Karpas-422 (cell line): Measurements from ENCODE around the gene STXBP2. TPM values are rescaled to one million over a fixed set of nuclear protein-coding genes. Genes with fewer than 3 reads are reported as not detected.

Experiments used
- DNase-seq: peaks from one replicate; pipeline ENCODE4 v3.0.0-alpha.2; 2015
- H2AFZ ChIP-seq: fragments of 200-600 bp; sonication (generic); 2 replicates; pipeline ENCODE4 v1.6.1; 2014; ENCODE audit warnings: antibody characterized with exemption, low read length, mixed read lengths
- H3K27ac ChIP-seq: fragments of 200-600 bp; sonication (generic); 2 replicates; pipeline ENCODE4 v1.5.1; 2014; ENCODE audit warnings: mild to moderate bottlenecking, low read length, moderate library complexity
- H3K27me3 ChIP-seq: fragments of 200-600 bp; sonication (generic); 2 replicates; pipeline ENCODE4 v1.6.1; 2014; ENCODE audit warnings: low read length, mixed read lengths
- H3K36me3 ChIP-seq: fragments of 200-600 bp; sonication (generic); 2 replicates; pipeline ENCODE4 v1.6.1; 2014; ENCODE audit warnings: low read length, mixed read lengths; ENCODE audit not compliant: insufficient read depth
- H3K4me1 ChIP-seq: fragments of 200-600 bp; sonication (generic); 2 replicates; pipeline ENCODE4 v1.6.1; 2014; ENCODE audit warnings: mild to moderate bottlenecking, low read length, mixed read lengths
- H3K4me2 ChIP-seq: fragments of 200-600 bp; sonication (generic); 2 replicates; pipeline ENCODE4 v1.6.1; 2014; ENCODE audit warnings: low read length, low read depth, mild to moderate bottlenecking; ENCODE audit not compliant: poor library complexity, severe bottlenecking
- H3K4me3 ChIP-seq: fragments of 200-600 bp; sonication (generic); 2 replicates; pipeline ENCODE4 v1.5.1; 2014; ENCODE audit warnings: mild to moderate bottlenecking, antibody characterized with exemption, low read length, mixed read lengths
- H3K79me2 ChIP-seq: fragments of 200-600 bp; sonication (generic); 2 replicates; pipeline ENCODE4 v1.6.1; 2014; ENCODE audit warnings: mild to moderate bottlenecking, low read length, mixed read lengths
- H3K9ac ChIP-seq: fragments of 200-600 bp; sonication (generic); 2 replicates; pipeline ENCODE4 v1.6.0; 2014; ENCODE audit warnings: low read length
- H3K9me2 ChIP-seq: fragments of 200-600 bp; sonication (generic), shearing (Covaris generic); replicated peaks from 2 replicates; pipeline ENCODE4 v1.6.0; 2014; ENCODE audit warnings: mild to moderate bottlenecking, low read length, moderate library complexity; ENCODE audit not compliant: insufficient read depth
- H3K9me3 ChIP-seq: fragments of 300-700, 200-600 bp; sonication (generic); 2 replicates; pipeline ENCODE4 v1.6.1; 2014; ENCODE audit warnings: low read length, mixed read lengths
- H4K20me1 ChIP-seq: fragments of 200-600 bp; sonication (generic); 2 replicates; pipeline ENCODE4 v1.6.1; 2014; ENCODE audit warnings: mild to moderate bottlenecking, antibody characterized with exemption, low read length, low read depth; ENCODE audit not compliant: insufficient read depth
- total RNA-seq: library from RNA; depleted of rRNA; stranded (reverse); fragments of >200 nt; shearing (Covaris generic); gene quantifications from 2 replicates; pipeline ENCODE4 v1.2.3, GENCODE V29; 2014; ENCODE audit warnings: low replicate concordance

Gene STXBP2
- total RNA-seq, 1 experiment from 2014 or later = 36.5 TPM

DNA sequence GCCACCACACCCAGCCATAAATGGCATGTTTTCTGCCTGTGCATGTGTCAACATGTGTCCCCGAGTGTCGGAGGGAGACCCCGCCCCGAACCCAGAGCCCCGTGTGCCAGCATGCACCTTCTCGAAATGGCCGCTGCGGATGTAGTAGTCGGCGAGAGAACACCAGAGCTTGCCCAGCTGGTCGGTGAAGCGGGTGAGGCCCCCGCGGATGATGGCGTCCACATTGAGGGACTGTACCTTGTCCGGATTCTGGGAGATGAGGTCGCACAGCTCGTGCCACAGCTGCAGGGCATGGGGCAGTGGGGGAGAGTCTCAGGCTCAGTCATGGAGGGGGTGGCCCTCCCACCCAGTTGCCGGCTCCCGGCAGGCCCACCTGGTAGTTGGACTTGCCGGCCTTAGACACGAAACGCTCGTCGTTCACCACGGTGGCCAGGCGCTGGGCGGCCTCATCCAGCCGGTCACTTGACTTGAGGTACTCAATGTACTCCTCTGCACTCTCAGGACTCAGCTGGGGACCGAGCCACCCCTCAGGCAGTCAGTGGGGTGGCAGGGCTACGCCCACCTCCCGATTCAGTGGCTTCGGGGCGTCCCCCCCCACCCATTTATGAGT, 11.0 kb upstream of the STXBP2 start:
- Histone ChIP-seq H3K4me2 (no peak overlapping the region), H3K27me3 (no peaks in the 10 kb centered on the region), H2AFZ (no peak overlapping the region), H4K20me1 (peaks cover 23% of the 10 kb centered on the region; the same call in 1 of the 2 replicates), H3K9ac (no peak overlapping the region), H3K79me2 (peaks cover 47% of the 10 kb centered on the region), H3K9me2 (no peaks in the 10 kb centered on the region), H3K4me3 (no peak overlapping the region), H3K9me3 (no peaks in the 10 kb centered on the region), H3K36me3 (no peaks in the 10 kb centered on the region; the same call in 1 of the 2 replicates), H3K4me1 (peaks cover 16% of the 10 kb centered on the region), H3K27ac (no peak overlapping the region)
- DNase-seq = no peak

DNA sequence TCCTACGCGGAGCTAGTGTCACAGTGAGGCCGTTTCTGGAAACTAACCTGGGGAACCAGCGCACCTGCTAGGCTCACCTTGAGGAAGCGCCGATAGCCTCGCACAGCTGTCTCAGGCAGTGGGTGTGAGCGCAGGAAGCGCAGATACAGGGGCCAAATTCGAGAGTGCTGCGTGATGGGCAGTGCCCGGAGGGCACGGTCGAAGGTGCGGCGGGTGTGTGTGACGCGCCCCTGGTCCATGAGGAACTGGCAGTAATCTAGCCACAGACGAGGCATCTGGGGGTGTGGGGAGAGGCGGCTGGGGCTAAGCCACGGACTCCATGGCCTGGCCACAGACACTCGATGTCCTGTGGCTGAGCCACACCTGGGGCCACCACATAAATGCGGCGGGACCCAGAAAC, 9.7 kb upstream of the STXBP2 start:
- no peaks in the 10 kb centered on the region for H3K27me3 ChIP-seq
- H3K27ac ChIP-seq = no peak overlapping the region
- H3K79me2 ChIP-seq = peaks cover 53% of the 10 kb centered on the region
- no peak overlapping the region for H2AFZ ChIP-seq
- no peaks in the 10 kb centered on the region for H3K9me2 ChIP-seq
- H4K20me1 ChIP-seq = peaks cover 23% of the 10 kb centered on the region; the same call in 1 of the 2 replicates
- H3K4me1 ChIP-seq = peaks cover 19% of the 10 kb centered on the region
- no peak overlapping the region for H3K4me3 ChIP-seq
- no peak for DNase-seq
- no peaks in the 10 kb centered on the region; the same call in 1 of the 2 replicates for H3K36me3 ChIP-seq
- H3K9me3 ChIP-seq = no peaks in the 10 kb centered on the region
- H3K9ac ChIP-seq = no peak overlapping the region
- no peak overlapping the region for H3K4me2 ChIP-seq

DNA sequence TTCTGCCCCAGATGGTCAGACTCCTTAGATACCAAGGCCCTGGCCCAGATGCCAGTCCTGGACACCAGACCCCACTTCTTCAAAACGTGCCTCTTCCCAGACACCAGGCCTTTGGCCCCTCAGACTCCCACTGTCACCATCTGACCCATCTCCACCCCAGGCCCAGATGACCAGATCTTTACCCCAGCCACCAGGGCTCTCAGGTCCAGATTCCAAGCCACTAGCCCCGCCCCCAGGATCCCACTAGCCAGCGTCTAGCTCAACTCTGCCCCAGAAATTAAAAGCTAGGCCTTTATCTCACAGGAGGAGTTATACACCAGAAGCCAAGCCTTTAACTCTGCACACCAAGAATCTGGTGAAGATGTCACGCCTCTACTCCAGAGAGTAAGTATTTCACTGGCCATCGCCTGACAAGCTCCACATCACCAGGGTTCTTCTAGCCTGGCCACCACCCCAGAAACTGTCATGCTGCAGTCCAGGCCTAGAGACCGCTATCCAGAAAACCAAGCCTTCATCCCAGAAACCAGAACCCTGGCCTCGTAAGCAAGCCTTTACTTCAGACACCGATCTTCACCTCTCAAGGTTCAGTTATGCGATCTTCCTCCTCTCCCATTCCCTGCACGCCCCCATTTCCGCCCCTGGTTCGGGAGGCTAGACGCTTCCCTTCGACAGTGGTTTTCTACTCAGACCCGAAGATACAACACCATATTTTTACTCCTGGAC, 8.2 kb upstream of the STXBP2 start:
- Histone ChIP-seq H3K4me3 (peak overlapping the region; percentile 97), H3K4me2 (peak overlapping the region; percentile 87), H3K4me1 (peaks cover 19% of the 10 kb centered on the region), H3K27ac (no peak overlapping the region), H3K9ac (peak overlapping the region; percentile 88), H3K9me3 (no peaks in the 10 kb centered on the region), H4K20me1 (peaks cover 20% of the 10 kb centered on the region; the same call in 1 of the 2 replicates), H3K36me3 (no peaks in the 10 kb centered on the region), H2AFZ (no peak overlapping the region), H3K79me2 (peaks cover 53% of the 10 kb centered on the region), H3K27me3 (no peaks in the 10 kb centered on the region), H3K9me2 (no peaks in the 10 kb centered on the region)
- no peak for DNase-seq

DNA sequence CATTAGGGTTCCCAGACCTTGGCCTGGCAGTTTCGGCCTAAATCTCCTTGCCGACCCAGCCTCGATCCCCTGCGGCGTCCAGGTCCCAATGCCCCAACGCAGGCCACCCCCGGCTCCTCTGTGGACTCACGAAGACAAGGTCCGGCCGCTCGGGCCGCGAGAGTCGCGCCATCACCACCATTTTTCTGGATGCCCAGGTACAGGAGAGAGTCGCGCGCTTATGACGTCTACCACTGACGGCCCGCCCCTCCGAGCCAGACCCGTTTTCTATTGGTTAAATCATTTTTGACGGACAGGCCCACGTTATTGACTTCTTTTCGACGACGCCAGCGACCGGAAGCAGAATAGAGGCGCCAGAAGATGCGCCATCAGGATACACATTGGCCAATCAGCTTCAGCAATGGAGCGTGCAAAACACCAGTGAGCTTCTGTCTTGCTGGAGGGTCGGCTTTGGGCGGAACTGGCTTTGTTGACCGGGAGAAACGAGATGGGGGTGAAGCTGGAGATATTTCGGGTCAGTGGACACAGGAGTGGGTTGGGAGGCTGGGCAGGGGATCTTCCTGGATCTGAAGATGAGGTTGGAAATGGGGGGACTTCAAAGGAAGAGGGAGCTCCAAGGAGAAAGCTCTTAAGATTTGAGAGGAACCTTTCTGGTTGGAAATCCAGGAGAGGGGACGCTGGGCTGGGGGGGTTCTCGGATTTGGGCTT, 7.4 kb upstream of the STXBP2 start, which contains the start of the genes PET100 and XAB2:
TSS of gene PET100 (plus strand) at position 447 of the 708 bp plus-strand sequence. CDS start at position 488, 41 bp downstream.
TSS of gene XAB2 (minus strand) at position 199 of the 708 bp plus-strand sequence. CDS start at position 181, 18 bp downstream.
- peaks cover 20% of the 10 kb centered on the region; the same call in 1 of the 2 replicates for H4K20me1 ChIP-seq
- no peaks in the 10 kb centered on the region for H3K9me2 ChIP-seq
- H3K9me3 ChIP-seq = no peaks in the 10 kb centered on the region
- no peak within 1 kb of the TSS for H2AFZ ChIP-seq
- DNase-seq = peak; percentile 98
- H3K4me2 ChIP-seq = peak within 1 kb of the TSS; percentile 92
- peak within 1 kb of the TSS; percentile 95 for H3K9ac ChIP-seq
- H3K4me3 ChIP-seq = peak within 1 kb of the TSS; percentile 97
- H3K36me3 ChIP-seq = no peaks in the 10 kb centered on the region
- peaks cover 19% of the 10 kb centered on the region for H3K4me1 ChIP-seq
- H3K27me3 ChIP-seq = no peaks in the 10 kb centered on the region
- H3K79me2 ChIP-seq = peaks cover 53% of the 10 kb centered on the region
- no peak within 1 kb of the TSS for H3K27ac ChIP-seq

DNA sequence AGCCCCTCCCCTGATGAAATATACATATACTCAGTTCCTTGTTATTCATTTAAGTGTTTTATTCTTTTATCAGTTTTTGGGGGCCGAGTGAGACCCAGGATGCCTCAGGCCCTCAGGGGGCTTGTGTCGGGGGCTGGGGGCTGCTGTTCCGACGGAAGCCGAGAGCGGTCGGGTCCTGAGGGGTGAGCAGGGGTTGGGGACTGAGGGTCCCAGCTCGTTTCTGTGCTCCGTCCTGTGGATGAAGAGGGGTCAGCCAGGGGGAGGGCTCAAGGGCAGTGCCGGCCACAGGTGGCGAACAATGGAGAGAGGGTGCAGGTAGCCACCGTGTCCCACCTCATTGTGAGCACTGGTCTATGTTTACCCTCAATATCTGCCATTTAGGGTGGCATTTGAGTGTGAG, 5.3 kb upstream of the STXBP2 start:
- peaks cover 21% of the 10 kb centered on the region for H3K4me1 ChIP-seq
- H3K79me2 ChIP-seq = peaks cover 46% of the 10 kb centered on the region

DNA sequence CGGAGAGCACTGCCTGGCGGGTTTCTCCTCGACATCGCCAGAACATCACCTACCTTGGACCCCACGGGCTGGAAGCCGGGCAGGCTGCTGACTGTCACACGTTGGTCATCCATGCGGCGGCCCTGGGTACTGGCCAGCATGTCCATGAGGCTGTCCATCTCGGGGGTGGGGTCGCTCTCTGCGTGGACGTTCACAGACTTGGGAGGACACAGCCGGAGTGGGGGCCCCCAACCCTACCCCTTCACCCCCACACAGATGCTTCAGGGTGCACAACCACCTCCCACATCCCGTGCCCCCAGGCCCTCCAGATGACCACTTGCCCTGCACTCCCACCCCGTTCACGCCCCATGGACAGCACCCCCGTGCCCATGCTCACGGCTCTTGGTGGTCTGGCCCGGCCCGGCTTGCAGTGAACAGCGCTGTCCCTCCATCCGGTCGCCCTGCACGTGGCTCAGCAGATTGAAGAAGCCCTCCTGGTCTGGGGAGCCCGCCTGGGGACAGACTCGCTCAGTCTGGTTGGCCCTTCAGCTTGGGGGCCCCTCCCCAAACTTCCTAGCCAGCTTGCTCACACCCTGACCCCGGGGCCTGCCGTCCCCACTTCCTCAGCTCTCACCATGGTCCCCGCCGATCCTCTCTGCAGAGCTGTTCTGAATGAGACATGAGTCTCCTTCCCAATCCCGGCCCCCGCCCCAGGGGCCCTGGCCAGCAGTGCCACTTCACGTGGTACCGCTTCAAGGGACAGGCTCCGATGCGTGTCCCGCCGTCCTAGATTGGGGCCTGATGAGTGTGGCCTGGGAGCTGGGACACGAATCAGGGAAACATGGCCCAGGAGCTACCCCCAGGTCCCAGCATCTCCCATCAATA, 4.3 kb upstream of the STXBP2 start:
- H3K4me1 ChIP-seq = peaks cover 24% of the 10 kb centered on the region
- no peaks in the 10 kb centered on the region for H3K27me3 ChIP-seq
- H4K20me1 ChIP-seq = peaks cover 12% of the 10 kb centered on the region; the same call in 1 of the 2 replicates
- DNase-seq = no peak
- H3K36me3 ChIP-seq = no peaks in the 10 kb centered on the region
- no peaks in the 10 kb centered on the region for H3K9me3 ChIP-seq
- no peak overlapping the region for H3K4me3 ChIP-seq
- H2AFZ ChIP-seq = no peak overlapping the region
- no peak overlapping the region for H3K4me2 ChIP-seq
- no peaks in the 10 kb centered on the region for H3K9me2 ChIP-seq
- H3K9ac ChIP-seq = no peak overlapping the region
- no peak overlapping the region for H3K27ac ChIP-seq
- H3K79me2 ChIP-seq = peaks cover 41% of the 10 kb centered on the region

More for the DNA sequence above, 5.3 kb upstream of the STXBP2 start:
- Histone ChIP-seq H4K20me1 (peaks cover 20% of the 10 kb centered on the region; the same call in 1 of the 2 replicates), H3K4me3 (no peak overlapping the region), H3K4me2 (no peak overlapping the region), H3K36me3 (no peaks in the 10 kb centered on the region), H3K9me2 (no peaks in the 10 kb centered on the region), H3K9ac (no peak overlapping the region), H2AFZ (no peak overlapping the region), H3K9me3 (no peaks in the 10 kb centered on the region), H3K27me3 (no peaks in the 10 kb centered on the region), H3K27ac (no peak overlapping the region)
- DNase-seq = no peak

DNA sequence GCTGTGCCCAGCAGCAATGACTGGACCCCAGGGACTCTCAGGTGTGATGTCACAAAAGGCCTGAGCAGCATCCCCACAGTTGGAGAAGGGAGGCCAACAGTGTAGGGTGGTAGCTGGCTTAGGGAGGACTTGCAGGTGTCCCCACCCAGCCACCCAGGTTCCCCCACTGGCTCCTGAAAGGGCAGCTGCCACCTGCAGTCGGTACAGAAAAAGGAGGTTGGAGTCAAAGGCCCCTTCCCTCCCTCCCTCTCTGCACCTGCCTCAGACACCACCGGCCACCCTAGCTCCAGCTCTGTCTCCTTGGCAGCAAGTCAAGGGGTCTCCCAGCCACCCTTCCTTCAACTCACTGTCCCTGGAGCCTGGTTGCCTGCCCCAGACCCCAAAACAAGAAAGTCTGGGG, 3.2 kb upstream of the STXBP2 start, which contains the start of gene PCP2:
TSS of gene PCP2 (minus strand) at position 22 of the 400 bp plus-strand sequence. CDS start 262 bp downstream, outside the sequence.
- Histone ChIP-seq H3K9ac (no peak within 1 kb of the TSS), H3K9me2 (no peaks in the 10 kb centered on the region), H3K36me3 (no peaks in the 10 kb centered on the region), H3K79me2 (peaks cover 41% of the 10 kb centered on the region), H3K9me3 (no peaks in the 10 kb centered on the region), H3K4me1 (peaks cover 22% of the 10 kb centered on the region), H3K4me2 (no peak within 1 kb of the TSS), H4K20me1 (peaks cover under 1% of the 10 kb centered on the region; the same call in 1 of the 2 replicates), H3K4me3 (no peak within 1 kb of the TSS), H3K27ac (no peak within 1 kb of the TSS), H2AFZ (no peak within 1 kb of the TSS), H3K27me3 (no peaks in the 10 kb centered on the region)
- no peak for DNase-seq
